GM21529 (cell line): ENCODE data around the gene ZMPSTE24.

Experiments
- ATAC-seq: cut with Tn5 transposase; IDR thresholded peaks from one replicate; pipeline ENCODE4 v1.9.1; 2021; ENCODE audit not compliant: unreplicated experiment

ZMPSTE24 gene

GRCh38 chr1:40258445-40258769, 371 bp downstream of the ZMPSTE24 start:
- no peak for ATAC-seq

DNA sequence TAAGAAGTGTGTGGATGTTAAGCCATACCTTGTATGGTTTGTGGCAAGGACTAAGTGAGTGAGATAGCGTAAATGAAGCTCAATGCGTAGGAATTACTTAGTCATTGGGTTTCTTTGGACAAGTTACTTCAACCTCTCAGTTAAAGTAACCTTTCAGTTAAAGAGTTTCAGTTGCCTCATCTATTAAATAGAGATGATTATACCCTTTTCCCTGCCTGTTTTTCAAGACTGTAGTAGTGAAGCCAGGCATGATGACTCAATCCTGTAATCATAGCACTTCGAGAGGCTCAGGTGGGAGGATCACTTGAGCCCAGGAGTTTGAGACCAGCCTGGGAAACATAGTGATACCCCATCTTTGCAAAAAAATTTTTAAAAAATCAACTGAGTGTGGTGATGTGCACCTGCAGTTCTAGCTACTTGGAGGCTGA, 6.3 kb downstream of the ZMPSTE24 start:
- ATAC-seq = no peak

DNA sequence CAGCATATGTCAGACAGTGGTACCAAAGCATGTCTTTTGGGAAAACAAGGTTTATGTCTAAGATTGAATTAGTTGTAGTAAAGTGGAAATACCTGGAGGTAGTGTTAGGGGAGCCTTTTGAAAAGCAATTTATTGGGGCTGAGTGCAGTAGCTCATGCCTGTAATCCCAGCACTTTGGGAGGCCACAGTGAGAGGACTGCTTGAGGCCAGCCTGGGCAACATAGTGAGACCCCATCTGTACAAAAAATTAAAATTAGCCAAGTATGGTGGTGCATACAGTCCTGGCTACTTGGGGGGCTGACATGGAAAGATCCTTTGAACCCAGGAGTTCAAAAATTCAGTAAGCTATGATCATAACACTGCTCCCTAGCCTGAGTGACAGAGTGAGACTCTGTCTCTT, 7.3 kb downstream of the ZMPSTE24 start:
- ATAC-seq = no peak

GRCh38 chr1:40265919-40266318, 7.9 kb downstream of the ZMPSTE24 start:
- ATAC-seq = no peak

DNA sequence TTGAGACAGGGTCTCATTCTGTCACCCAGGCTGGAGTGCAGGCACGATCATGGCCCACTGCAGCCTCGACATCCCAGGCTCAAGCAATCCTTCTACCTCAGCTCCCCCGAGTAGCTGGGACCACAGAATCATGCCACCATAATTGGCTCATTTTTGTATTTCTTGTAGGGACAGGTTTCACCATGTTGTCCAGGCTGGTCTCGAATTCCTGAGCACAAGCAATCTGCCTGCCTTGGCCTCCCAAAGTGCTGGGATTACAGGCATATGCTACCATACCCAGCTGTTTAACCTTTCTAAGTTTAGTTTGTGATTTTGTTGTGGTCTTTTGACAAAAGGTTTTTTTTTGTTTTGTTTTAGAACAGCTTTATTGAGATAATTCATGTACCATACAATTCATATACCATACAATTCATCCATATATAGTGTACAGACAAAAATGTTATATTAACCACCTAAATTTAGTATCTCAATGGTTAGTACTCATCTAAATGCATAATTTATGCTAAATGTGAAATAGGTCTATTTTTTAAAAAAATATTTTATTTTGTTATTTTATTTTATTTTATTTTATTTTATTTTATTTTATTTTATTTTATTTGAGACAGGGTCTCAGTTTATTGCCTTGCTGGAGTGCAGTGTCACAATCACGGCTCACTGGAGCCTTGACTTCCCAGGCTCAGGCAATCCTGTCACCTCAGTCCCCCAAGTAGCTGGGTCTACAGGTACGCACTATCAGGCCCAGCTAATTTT, 8.9 kb downstream of the ZMPSTE24 start:
- no peak for ATAC-seq

DNA sequence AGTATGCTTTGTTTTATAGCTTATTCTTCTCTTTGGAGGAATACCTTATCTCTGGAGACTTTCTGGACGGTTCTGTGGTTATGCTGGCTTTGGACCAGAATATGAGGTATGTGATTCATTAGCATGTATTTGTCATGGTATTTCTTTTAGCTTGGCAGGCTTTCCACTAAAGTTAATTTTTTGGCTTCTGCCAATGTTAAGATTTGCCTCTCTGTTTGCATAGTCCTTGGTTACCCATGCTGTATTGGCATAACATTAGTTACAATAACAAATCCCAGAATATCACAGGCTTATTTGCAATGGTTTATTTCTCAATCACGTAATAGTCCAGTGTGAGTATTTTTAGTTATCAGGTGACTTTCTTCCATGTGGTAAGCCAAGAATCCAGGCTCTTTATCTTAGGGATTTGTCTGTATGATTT, 9.7 kb downstream of the ZMPSTE24 start:
- ATAC-seq = no peak

DNA sequence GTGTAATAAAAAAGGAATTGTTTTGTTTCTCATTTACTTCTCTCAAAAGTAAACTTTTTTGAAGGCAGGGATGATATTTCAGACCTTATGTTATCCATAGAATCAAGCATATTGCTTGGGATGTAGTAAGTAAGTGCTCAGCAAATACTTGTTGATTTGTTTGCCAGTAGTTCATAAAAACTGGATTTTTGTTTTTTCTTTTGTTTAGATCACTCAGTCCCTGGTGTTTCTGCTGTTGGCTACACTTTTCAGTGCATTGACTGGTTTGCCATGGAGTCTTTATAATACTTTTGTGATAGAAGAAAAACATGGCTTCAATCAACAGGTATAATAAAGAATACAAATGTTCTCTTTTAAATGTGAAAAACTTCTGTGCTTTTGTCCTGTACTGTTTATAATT, 10.2 kb downstream of the ZMPSTE24 start:
- ATAC-seq = no peak

DNA sequence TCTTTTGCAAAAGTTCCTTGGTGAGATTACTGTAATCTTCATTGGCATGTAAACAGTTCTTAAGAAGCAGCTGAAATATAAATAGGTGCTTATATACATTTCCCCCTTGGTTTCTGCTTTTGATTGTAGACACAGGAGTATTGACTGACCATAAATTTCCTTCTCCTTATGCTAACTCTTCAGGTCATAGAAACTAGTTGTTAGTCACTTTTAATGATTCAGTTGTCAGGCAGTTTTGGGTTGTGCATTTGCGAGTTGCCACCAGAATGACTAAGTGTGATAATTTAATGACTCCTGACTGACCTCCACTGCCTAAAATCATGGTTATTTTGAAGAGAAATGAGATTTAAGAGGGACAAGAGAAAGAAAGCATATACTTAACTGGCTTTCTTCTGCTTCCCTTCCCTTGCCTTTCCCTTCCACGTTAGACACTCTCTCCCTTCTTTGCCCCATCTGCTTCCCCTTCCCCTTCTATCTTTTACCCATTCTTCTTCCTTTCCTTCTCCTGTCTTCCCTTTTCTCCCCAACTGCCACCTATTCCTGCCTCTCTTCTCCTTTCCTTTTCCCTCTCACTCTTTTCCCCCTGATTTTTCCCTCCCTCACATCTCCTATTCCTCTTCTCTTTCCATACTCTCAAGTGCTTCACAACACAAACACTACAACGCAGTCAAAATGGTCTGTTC, 12.3 kb downstream of the ZMPSTE24 start:
- ATAC-seq = no peak

GRCh38 chr1:40272653-40273213, 14.7 kb downstream of the ZMPSTE24 start:
- no peak for ATAC-seq

- ATAC-seq = no peak
Observed at GRCh38 chr1:40273547-40274166, 15.6 kb downstream of the ZMPSTE24 start.

- no peak for ATAC-seq
Observed at GRCh38 chr1:40274331-40274730, 16.3 kb downstream of the ZMPSTE24 start.

DNA sequence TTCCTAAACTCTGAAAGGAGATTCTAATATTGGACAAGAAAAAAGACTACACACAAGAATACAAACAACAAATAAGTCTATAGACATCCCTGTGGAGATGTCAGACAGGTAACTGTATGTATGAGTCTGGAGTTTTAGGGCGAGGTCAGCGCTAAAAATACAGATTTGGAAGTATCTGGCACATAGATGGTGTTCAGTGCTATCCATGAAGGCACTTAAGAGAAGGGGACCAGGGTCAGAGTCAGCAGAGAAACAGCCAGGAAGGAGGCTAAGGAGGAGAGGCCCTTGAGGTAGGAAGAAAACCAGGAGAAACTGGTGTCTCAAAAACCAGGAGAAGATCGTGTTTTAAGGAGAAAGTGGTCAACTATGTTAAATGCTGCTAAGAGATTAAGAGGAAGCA, 18.1 kb downstream of the ZMPSTE24 start:
- no peak for ATAC-seq

DNA sequence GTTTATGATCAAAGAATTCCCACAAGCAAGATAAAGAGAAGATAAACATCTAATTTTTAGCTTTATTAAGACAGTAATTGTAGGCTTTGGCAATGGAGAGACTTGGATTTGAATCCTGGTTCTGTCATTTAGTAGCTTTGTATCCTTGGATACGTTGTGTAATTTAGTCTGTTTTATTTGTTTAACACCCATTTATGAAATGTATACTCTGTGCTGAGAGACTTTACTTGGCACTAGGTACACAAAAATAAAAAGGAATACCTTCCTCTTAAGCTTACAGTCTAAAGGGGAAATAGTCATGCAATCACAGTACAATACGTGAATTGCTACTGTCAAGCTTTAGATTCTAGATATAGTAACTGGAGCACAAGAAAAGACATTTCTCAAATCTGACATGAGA, 23.8 kb downstream of the ZMPSTE24 start:
- no peak for ATAC-seq

DNA sequence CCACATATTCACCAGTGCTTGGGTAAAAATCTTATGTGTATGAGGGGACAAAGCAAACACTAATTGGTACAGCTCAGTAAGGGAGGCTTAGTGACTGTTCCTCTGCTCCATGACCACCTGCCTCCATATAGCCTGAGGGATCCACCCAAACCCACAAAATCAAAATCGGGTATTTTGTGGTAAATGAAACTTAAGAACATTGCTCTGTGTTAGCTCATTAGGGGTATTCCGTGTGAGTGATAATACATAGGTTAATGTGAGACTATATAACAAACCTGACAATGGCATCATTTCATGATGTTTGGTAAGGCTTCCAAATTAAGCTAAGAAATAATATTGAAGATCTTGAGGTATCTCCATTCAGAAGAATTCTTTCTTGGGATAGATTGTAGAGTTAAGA, 33.3 kb downstream of the ZMPSTE24 start:
- ATAC-seq = no peak

DNA sequence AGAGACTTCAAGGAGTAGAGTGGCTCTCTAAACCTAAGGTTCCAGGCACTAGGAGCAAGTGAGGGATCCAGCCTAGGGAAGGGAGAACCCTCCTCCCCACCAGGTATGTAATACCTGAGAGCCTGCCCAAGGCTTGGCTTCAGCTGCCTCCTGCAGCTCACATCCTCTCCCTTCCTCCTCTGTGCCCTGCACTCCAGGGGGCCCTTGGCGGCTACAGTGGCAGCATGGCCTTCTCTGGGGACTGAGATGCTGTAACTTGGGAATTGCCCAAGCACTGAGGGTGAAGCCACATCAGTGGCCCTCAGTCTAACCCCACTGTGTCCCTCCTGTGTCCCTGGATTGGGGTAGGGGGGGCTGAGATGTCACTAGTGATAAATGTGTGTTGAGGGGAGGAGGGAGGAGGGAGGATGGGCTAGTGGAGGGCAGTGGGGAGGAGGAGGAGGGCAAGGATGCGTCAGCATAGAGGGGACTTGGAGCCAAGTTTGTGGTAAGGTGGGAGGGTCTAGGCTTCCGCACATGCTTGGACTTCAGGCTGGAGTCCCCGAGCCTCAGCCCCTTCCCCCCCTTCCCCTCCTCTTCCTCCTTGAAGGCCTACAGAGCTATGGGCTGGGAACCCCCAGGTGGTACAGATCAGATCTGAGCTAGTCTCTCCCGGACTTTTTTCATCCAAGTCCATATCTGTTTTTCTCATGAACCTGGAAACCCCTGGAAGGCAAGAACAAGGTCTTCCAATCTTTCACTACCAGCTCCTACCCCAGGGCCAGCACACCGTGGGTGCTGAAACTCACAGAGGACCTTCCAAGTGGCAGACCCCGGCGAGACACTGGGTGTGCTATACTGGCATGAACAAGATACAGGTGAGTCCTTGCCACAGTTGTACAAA, 41.6 kb downstream of the ZMPSTE24 start:
- ATAC-seq = no peak

DNA sequence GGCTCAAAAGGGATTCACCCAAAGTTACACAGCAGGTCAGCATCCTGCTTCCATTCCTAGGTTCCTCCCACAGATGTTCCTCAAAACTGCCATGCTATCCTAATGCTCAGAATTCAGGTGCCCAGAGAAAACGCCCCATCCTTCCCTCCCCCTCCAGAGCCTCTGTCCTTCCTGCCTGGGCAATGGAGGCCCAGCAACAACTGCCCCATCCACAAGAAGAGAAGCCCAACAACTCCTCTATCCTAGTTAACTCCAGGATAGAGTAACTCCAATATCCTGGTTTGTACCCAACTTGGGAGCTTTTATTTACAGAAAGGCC, 42.2 kb downstream of the ZMPSTE24 start:
- no peak for ATAC-seq

DNA sequence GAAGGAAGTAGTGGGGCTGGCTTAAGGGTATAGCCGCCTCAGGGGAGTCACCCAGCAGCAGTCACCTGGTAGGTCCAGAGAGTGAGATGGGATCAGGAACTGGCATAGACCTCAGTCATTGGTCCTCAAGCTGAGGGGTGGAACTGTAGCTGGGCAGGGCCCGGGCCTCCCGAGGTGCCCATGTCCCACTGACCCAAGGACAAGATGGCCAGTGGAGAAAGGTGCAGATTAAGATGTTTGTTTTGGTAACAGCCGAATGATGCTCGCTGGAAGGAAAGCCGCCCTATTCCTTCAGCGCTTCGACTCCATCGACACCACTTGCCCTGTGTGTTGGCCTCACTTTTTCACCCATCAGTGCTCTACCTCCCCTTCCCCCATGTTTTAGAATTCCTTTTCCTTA, 42.6 kb downstream of the ZMPSTE24 start:
- ATAC-seq = no peak

- no peak for ATAC-seq
Observed at GRCh38 chr1:40301066-40301465, 43.0 kb downstream of the ZMPSTE24 start.

DNA sequence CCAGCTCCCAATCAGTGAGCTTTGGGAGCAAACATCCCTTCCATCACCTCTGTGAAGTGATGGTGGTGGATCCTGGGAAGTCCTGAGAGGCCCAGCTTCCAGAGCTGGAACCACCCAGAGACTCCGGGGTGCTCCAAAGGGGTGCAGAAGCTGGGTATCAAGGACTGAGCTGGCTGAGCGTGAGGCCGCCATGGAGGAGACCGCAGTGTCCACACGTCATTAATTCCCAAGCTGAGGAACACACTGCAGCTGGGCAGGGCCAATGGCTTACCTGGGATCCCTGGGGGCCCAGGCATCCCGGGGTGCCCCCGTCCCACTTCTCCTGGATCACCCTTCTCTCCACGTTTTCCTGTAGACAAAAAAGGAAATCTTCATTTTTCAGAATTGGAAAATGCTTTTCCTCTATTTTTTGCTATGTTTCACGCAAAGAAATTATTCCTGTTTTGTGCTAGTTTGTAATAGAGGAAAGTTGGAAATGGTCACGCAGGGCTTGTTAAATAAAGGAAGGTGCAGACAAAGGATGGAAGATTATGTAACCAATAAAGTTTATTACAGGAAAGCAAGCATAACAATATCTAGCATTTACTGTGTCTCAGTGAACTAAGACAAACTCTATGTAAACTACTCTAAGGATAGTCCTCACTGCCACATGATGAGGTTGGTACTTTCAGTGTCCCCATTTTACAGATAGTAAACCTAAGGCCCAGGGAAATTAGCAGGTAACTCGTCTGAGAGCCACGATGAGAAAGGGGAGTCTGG, 43.7 kb downstream of the ZMPSTE24 start:
- no peak for ATAC-seq

- ATAC-seq = no peak
Observed at GRCh38 chr1:40302475-40302874, 44.4 kb downstream of the ZMPSTE24 start.
